GM23248 (cell line): ENCODE data around the gene TENM4. TPM values are rescaled to one million over a fixed set of nuclear protein-coding genes. Genes with fewer than 3 reads are reported as not detected.
"Not testable (repeated sequence)": the region's sequence is repeated elsewhere in the genome, so short reads cannot be mapped to it uniquely, and the experiment has no call there.

Experiments used
- DNase-seq: peaks from one replicate; pipeline ENCODE4 v3.0.0-alpha.2; 2015
- H2AFZ ChIP-seq: fragments of 200-600 bp; sonication (generic); 2 replicates; pipeline ENCODE4 v1.6.1; 2016; ENCODE audit warnings: antibody characterized with exemption
- H3F3A ChIP-seq: fragments of 200-600 bp; sonication (generic); 2 replicates; pipeline ENCODE4 v1.6.1; 2016; ENCODE audit warnings: mild to moderate bottlenecking, antibody characterized with exemption, mixed run types; ENCODE audit not compliant: insufficient read depth
- H3K27ac ChIP-seq: fragments of 200-600 bp; sonication (generic); 2 replicates; pipeline ENCODE4 v1.5.1; 2016; ENCODE audit warnings: mild to moderate bottlenecking
- H3K27me3 ChIP-seq: fragments of 200-600 bp; sonication (generic); replicated peaks from 2 replicates; pipeline ENCODE4 v1.6.1; 2016; ENCODE audit warnings: mild to moderate bottlenecking; ENCODE audit not compliant: insufficient read depth
- H3K36me3 ChIP-seq: fragments of 200-600 bp; sonication (generic); 2 replicates; pipeline ENCODE4 v1.6.1; 2016; ENCODE audit warnings: low read depth, mild to moderate bottlenecking
- H3K4me1 ChIP-seq: fragments of 200-600 bp; sonication (generic); 2 replicates; pipeline ENCODE4 v1.6.1; 2016; ENCODE audit warnings: mild to moderate bottlenecking; ENCODE audit not compliant: insufficient read depth
- H3K4me2 ChIP-seq: fragments of 200-600 bp; sonication (generic); one replicate; pipeline ENCODE4 v1.6.1; 2016; ENCODE audit warnings: mild to moderate bottlenecking; ENCODE audit not compliant: unreplicated experiment
- H3K4me3 ChIP-seq: fragments of 200-600 bp; sonication (generic); 2 replicates; pipeline ENCODE4 v1.5.1; 2016; ENCODE audit warnings: mild to moderate bottlenecking
- H3K79me2 ChIP-seq: fragments of 200-600 bp; sonication (generic); 2 replicates; pipeline ENCODE4 v1.6.1; 2016; ENCODE audit warnings: mild to moderate bottlenecking; ENCODE audit not compliant: insufficient read depth
- H3K9ac ChIP-seq: fragments of 200-600 bp; sonication (generic); 2 replicates; pipeline ENCODE4 v1.6.1; 2016; ENCODE audit warnings: mild to moderate bottlenecking
- H3K9me2 ChIP-seq: fragments of 200-600 bp; sonication (generic); 2 replicates; pipeline ENCODE4 v1.6.1; 2016; ENCODE audit warnings: mixed run types, mild to moderate bottlenecking, moderate library complexity; ENCODE audit not compliant: insufficient read depth
- H3K9me3 ChIP-seq: fragments of 200-600 bp; sonication (generic); one replicate; pipeline ENCODE4 v1.6.1; 2017; ENCODE audit warnings: low read depth
- H4K20me1 ChIP-seq: fragments of 200-600 bp; sonication (generic); 2 replicates; pipeline ENCODE4 v1.6.0; 2016; ENCODE audit not compliant: insufficient read depth
- EZH2 ChIP-seq: fragments of 200-600 bp; sonication (generic); IDR thresholded peaks from 2 replicates; pipeline ENCODE4 v1.6.1; 2018; ENCODE audit warnings: antibody characterized with exemption, mild to moderate bottlenecking; ENCODE audit not compliant: insufficient read depth, poor library complexity, severe bottlenecking
- EZH2phosphoT487 ChIP-seq: fragments of 200-600 bp; sonication (generic); IDR thresholded peaks from 2 replicates; pipeline ENCODE4 v1.6.1; 2018; ENCODE audit warnings: antibody characterized with exemption, moderate library complexity, mild to moderate bottlenecking, low read depth; ENCODE audit not compliant: insufficient read depth
- WGBS, 2 experiments: methylation state at CpG; one replicate each; pipeline ENCODE4 v1.1.6; 2015 to 2017; ENCODE audit warnings: low lambda C conversion rate in 2 of 2, low coverage in 1 of 2; ENCODE audit errors: missing lambda C conversion rate in 2 of 2; 5-methylcytosine and 5-hydroxymethylcytosine counted together
- in situ Hi-C: fragments of 300-500 bp; cut with MboI; formaldehyde crosslinking; loops from 2 replicates; pipeline ENCODE4 v1.15.0; 2020
- polyA plus RNA-seq: library from polyadenylated mRNA; unstranded; fragments of >200 nt; fragmentation: Nextera tagmentation; extraction: Ambion mirVana; gene quantifications from 2 replicates; pipeline ENCODE4 v1.2.1, GENCODE V29; 2016
- total RNA-seq: library from RNA; depleted of rRNA; stranded (reverse); fragments of >200 nt; shearing (Covaris generic); gene quantifications from 2 replicates; pipeline ENCODE4 v1.2.3, GENCODE V29; 2014

The TENM4 gene
- total and polyA plus RNA-seq, 2 experiments from 2014 or later, result 0.11 to 0.48 TPM

- Histone ChIP-seq H3F3A (no peaks in the 10 kb centered on the region), H3K4me3 (no peak overlapping the region)
These were observed 212.8 kb downstream of the TENM4 start for GRCh38 chr11:79227767-79228755.

GRCh38 chr11:79227308-79227707, 213.5 kb downstream of the TENM4 start:
- Histone ChIP-seq H3F3A (no peaks in the 10 kb centered on the region), H3K4me3 (no peak overlapping the region), H2AFZ (no peak overlapping the region), H3K9me3 (no peaks in the 10 kb centered on the region), H3K36me3 (no peaks in the 10 kb centered on the region), H3K9ac (no peak overlapping the region), H3K9me2 (no peaks in the 10 kb centered on the region), H3K79me2 (no peaks in the 10 kb centered on the region), H3K27ac (no peak overlapping the region), H4K20me1 (no peaks in the 10 kb centered on the region), H3K4me1 (no peaks in the 10 kb centered on the region), H3K27me3 (no peaks in the 10 kb centered on the region; the same call in 1 of the 2 replicates), H3K4me2 (no peak overlapping the region)
- WGBS, 2 experiments, result 36 to 47% methylated on average over 5 of the region's 5 CpGs
- no peak for DNase-seq
- in situ Hi-C loops, result no loop called here
- TF ChIP-seq EZH2, result no peak
- no peak for TF ChIP-seq EZH2phosphoT487

More at GRCh38 chr11:79227767-79228755, 212.8 kb downstream of the TENM4 start:
- no peaks in the 10 kb centered on the region for H4K20me1 ChIP-seq
- H3K79me2 ChIP-seq, result no peaks in the 10 kb centered on the region
- no peaks in the 10 kb centered on the region for H3K36me3 ChIP-seq
- H3K4me1 ChIP-seq, result no peaks in the 10 kb centered on the region
- DNase-seq, result no peak
- in situ Hi-C loops, result no loop called here
- H3K27me3 ChIP-seq, result no peaks in the 10 kb centered on the region; the same call in 1 of the 2 replicates
- no peak overlapping the region for H2AFZ ChIP-seq
- TF ChIP-seq EZH2phosphoT487, result no peak
- no peak overlapping the region for H3K4me2 ChIP-seq
- no peaks in the 10 kb centered on the region for H3K9me3 ChIP-seq
- WGBS, 2 experiments, result 54 to 56% methylated on average over 13 of the region's 13 CpGs
- no peak overlapping the region for H3K27ac ChIP-seq
- H3K9me2 ChIP-seq, result no peaks in the 10 kb centered on the region
- no peak overlapping the region for H3K9ac ChIP-seq

DNA sequence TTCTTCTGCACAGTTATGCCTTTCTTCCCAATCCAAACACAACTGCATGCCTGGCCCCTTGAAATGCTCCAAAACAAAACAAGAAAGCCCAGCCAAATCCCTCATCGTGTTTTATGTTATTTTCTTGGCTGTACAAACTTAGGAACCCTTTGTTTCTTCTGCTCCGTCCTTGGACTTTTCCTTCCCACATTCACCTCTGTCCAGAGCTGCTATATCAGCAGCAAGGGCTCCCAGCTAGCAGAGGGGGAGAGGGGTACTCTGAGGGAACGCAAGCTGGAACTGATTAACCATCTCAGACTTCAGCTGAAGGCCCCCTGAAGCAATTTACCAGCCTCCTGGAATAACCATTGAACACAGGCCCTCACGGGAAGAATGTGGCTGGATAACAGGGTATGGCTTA, 214.7 kb downstream of the TENM4 start:
- Histone ChIP-seq H3K4me2 (no peak overlapping the region), H3K4me3 (no peak overlapping the region), H3K9me3 (no peaks in the 10 kb centered on the region), H3F3A (no peaks in the 10 kb centered on the region), H3K9ac (no peak overlapping the region), H3K27me3 (no peaks in the 10 kb centered on the region; the same call in 1 of the 2 replicates), H3K79me2 (no peaks in the 10 kb centered on the region), H3K36me3 (no peaks in the 10 kb centered on the region), H3K4me1 (no peaks in the 10 kb centered on the region), H4K20me1 (no peaks in the 10 kb centered on the region), H3K9me2 (no peaks in the 10 kb centered on the region), H3K27ac (no peak overlapping the region), H2AFZ (no peak overlapping the region)
- no peak for DNase-seq
- TF ChIP-seq EZH2phosphoT487, result no peak
- no peak for TF ChIP-seq EZH2
- in situ Hi-C loops, result no loop called here
- WGBS, 2 experiments, result 18 to 20% methylated on average over 4 of the region's 4 CpGs

DNA sequence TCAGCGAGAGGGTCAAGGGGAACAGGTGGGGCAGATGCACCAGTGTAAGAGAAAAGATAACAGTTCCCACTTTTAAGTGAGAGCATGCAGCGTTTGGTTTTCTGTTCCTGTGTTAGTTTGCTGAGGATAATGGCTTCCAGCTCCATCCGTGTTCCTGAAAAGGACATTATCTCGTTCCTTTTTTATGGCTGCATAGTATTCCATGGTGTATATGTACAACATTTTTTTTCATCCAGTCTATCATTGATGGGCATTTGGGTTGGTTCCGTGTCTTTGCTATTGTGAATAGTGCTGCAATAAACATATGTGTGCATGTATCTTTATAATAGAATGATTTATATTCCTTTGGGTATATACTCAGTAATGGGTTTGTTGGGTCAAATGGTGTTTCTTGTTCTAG, 218.7 kb downstream of the TENM4 start:
- not testable (repeated sequence) for H3K9me2 ChIP-seq

More for the DNA sequence above, 218.7 kb downstream of the TENM4 start:
- H3K4me2 ChIP-seq, H2AFZ ChIP-seq, in situ Hi-C loops, H3K79me2 ChIP-seq, H4K20me1 ChIP-seq, H3K9ac ChIP-seq, H3K4me1 ChIP-seq, H3K4me3 ChIP-seq, H3K36me3 ChIP-seq, H3F3A ChIP-seq, H3K27me3 ChIP-seq, DNase-seq, H3K27ac ChIP-seq, H3K9me3 ChIP-seq: not testable (repeated sequence)
- WGBS, 2 experiments, result 64 to 68% methylated on average over 5 of the region's 5 CpGs
